GM19238 (cell line): Measurements from ENCODE around the gene PGBD5.

ENCODE experiments used
- DNase-seq: peaks from one replicate; pipeline ENCODE4 v3.0.0; 2011; ENCODE audit warnings: low spot score; ENCODE audit not compliant: insufficient read length

PGBD5 gene

DNA sequence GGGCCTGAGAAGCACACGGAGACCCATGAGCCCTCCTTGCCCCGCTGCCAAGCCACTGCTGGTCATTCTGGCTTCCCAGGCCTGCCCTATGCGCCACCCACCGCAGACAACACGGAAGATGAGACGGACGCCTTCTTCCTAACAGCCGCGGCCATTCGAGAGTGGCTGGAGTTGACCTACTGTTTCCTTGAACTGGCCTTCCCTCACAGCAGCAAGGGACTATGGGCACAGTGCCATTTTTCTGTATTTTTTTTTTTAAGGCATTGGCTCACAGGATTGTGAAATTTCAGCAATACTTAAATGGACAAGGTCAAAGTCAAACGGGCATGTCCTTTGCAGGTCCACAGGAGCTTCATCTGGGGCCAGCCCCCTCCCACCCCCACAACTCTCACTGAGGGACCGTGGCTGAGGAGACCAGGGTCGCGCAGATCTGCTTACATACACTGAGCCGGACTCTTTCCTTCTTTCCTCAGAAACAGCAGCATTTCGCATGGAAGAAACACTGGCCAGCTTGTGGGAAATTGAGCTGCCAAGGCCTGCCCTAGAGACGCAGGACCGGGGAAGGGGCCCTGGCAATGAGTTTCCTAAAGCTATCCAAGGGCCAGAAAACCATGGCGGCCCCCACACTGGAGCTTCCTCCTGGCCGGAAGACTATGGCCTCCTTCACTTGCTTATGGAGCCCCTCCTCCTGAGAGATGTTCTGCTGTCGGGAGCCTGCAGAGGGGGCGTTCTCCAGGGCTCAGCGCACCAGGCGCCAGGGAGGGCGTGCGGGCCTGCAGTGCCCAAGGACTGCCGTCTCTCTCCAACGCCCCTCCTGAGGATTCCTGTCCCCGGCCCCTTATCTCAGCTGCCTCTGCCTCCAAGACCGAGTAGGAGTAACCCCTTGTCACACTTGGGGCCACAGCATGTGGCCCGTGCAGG lies 98.9 kb downstream of the PGBD5 start:
- DNase-seq, result no peak

DNA sequence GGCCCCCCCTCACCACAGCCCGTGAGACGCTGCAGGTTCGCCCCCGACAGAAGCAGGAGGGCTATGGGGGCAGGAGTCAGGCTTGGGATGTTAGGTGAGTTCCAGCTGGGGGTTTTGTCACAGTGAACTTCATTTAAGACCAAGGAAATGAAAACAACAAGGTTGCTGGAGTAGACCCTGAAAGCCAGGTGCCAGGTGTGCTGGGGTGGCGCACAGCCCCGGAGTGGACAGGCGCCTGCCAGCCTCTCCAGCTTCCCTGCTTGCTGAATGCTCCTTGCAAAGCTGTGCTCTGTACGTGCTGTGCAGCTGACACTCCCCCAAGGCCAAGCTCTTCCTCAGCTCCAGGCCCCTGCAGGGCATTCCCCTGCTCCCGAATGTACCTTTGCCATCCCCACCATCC lies 102.4 kb downstream of the PGBD5 start:
- no peak for DNase-seq

DNA sequence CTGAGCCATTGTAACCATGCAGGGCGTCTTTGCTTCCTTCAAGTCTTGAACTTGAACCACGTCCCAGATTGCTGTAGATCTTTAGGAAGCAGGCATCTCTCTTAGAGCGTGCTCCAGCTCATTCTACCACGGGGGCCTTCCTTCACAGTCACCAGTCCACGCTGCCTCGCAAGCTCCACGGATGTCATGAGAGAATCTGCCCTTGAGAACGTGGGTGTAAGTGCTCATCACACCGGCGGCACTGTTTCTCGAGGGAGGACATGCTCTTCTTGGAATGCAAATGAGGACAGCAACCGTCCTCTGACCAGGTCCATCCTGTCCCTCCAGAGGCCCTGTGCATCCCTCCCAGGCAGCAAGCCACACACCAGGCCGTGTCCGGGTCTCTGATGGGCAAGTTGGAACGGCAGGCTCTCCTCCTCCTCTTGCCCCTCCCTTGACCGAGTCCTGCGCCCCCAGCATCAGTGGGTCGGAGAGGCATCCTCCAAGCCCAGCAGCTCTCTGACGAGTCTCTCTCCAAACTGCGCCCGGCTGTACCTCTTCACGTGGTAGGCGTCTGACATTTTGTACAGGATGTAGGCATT lies 103.1 kb downstream of the PGBD5 start:
- no peak for DNase-seq

DNA sequence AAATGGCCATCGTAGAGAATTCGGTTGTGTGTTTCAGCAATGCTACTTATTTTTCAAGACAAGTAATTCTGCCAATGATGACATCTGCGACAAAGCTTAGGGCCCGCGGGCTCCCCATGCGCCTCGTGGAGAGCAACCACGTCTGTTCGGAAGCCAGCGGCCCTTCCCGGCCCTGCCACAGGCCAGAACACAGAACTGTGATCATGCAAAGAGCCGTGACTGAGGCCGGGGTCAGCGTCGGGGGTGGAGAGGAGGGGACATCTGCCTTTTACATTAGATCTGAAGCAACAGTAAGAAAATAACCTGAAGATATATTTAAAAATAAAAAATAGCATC lies 103.7 kb downstream of the PGBD5 start:
- DNase-seq, result no peak

DNA sequence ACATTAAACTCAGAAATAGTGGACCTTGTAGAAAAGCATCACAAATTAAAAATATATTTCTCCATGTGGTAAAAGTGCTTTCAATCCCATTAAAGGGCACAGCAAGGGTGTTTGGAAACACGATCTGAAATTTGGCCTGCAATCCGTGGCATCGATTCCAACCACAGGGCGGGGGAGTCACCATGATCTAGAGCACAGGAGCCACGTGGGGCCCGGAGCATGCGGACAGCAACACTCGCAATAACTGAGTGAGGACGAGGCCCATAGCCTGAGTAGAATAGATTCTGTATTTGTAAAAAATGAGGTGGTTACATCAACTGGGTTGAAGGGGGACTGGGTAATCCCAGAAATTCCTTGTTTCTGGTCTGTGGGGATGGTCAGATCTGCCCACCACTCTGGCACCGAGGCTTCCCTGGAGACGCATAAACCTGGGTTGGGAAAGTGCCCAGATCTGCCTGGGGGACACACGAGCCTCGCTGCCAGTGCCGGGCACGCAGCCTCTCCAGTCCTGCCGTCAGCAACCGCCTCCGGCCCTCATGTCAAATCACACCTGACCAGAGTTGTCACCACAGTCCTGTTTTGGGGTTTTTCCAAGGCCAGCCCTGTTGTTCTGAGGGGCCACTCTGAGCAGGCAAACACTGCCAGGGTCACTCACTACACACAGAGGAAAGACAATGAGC lies 104.3 kb downstream of the PGBD5 start:
- DNase-seq, result no peak

DNA sequence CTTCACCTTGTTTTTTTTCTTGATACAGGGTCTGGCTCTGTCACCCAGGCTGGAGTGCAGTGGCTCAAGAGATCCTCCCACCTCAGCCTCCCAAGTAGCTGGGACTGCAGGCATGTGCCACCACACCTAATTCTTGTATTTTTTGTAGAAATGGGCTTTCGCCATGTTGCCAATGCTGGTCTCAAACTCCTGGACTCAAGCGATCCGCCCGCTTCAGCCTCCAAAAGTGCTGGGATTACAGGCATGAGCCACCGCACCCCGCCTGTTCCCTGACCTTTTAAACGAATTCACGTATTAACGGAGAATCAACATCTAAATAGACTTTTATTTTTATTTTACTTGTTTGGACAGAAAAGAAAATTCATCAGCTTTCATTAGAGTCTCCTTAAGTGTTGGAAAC lies 104.8 kb downstream of the PGBD5 start:
- DNase-seq, result no peak

DNA sequence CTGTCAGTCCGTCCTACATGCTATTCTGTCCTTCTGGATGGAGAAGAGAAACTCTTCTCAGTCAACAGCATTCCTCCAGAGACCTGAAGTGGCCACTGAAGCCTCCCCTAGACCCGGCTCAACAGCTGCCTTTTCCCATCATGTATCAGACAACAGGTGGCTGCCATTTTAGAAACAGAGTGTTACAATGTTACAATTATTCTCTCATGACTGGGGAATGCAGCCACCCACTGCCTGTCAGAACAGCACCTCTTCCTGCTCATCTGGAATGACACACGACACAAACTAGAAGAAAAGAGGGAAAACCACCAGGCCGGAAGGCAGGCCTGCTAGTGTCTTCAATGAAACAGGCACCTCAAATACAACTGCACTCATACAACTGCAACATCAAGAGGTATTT lies 105.3 kb downstream of the PGBD5 start:
- DNase-seq, result no peak

DNA sequence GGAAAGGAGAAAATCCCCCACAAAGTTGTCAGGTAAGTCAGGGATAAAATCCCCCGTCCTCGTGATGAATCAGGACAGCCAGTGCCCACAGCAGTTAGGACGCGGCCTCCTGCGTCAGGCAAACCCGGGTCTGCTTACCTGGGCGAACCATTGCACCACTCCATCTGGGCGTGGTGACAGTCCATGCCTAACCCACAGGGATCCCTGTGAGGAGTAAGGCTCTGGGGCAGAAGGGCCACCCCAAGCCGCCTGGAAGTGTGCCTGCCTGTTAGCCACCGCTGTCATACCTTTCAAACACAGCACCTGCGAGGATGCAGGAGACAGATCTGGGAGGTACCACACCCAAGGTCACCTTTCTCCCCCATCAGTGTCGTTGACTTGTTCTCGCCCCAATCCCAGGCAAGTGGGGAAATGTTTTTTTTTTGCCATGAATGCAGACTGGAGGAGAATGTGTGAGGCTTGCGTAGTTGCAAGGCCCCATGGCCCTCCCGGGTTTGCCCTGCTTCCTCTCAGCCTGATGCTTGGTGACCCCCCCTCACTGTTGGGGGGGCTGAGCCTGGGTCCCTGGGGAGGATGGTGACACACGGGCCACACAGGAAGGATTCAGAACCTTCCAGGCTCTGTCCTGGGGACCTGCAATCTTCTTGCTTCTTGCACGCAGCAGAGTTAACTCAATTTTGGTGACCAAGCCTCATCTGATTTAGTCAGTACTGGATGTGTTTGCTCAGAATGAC lies 107.0 kb downstream of the PGBD5 start:
- DNase-seq, result no peak

DNA sequence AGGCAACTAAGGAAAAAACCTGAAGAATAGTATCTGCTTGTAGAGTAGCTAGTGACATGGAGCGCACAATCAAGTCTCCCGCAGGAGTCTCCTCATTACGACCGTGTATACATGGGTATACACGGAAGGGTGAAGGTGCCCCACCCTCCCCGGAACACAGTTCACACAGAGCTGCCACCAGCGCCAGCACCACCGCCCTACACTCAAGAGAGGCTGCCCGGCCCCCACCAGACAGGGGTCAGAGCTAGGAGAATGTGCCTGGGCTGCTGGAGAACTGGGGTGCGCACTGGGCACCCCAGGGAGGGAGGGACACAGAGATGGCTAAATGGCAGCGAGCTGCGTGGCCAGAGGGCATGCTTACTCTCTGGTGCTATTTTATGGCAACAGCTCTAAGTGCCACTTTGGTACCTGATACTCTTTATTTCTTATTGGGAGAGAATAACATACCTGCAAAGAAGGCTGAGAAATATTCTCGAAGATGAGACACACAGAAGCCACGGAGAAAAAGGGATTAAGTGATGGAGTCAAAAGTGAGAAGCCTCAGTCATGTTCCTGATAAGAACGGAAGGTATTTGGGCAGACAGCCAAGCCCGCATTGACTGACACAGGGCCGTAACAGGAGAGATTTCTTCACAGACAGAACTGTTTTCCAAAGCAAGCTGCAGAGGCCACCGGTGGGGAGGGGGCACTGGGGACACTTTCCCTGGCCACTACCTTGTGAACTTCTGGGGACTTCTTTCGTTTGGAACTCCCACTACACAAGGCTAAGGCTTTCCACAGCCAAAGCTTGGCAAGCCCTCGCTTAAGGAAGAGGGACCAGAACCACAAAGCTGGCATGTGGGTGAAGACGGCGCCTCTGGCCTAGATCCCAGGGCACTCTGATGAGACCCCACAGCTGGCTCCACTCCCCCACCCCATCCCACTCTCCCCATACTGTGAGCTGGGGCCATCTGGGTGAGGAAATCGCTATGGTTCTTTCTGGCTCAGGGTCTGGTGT lies 108.0 kb downstream of the PGBD5 start:
- DNase-seq, result no peak

DNA sequence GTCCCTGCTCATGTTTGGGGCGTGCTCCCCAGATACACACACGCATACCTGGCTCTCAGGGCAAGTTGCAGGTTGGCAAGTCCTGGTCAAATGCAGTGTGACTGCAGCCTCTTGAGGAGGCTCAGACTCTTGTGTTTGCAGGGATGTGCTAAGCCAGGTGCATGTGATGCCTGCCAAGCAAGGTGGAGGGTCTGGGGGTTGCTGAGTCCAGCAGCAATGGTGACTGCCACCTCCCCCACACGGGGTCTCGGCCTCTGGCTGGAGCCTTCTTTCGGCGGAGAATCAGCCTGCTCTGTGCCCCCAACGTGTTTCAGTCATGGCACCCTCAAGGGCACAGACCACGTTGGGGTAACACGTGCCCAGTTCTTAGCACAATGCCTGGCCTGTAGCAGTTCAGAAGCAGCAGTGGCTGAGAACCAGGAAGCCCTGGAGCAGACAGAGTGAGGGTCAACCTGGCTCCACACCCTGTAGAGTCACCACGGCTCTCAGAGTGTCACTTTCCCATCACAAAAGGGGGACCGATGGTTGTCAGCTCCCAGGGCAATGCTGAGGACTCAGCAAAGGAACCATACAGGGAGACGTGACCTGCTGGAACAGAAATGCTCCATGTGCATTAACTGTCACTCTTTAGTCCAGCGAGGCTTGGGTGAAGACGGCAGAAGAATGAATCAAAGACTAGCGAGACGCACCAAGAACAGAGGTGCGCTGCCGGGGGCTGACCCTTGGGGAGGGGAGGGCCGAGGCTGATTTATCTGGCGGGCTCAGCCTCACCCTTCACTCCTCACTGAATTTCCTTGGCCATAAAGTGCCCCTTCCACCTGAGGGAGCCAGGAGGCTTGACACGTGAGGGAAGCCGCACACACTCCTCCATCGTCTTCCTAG lies 109.0 kb downstream of the PGBD5 start:
- DNase-seq, result no peak

DNA sequence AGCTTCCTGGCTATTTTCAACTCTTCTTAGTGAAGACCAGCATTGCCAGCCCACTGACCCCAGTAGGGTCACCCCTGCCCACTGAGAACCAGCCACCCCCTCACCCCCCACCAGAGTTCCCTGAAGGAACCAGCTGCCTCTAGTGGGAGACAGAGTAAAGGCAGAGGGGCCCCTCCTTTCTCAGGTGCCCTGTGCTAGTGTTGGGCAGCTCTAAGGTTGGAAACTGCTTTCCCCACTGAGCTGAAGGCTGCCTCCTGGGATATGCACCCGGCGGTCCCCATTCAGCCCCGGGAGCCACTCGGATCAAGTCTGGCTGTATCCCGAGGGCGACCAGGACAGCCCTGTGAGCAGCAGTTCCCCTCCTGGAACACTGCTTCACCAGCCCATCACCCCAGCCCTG lies 111.0 kb downstream of the PGBD5 start:
- no peak for DNase-seq

DNA sequence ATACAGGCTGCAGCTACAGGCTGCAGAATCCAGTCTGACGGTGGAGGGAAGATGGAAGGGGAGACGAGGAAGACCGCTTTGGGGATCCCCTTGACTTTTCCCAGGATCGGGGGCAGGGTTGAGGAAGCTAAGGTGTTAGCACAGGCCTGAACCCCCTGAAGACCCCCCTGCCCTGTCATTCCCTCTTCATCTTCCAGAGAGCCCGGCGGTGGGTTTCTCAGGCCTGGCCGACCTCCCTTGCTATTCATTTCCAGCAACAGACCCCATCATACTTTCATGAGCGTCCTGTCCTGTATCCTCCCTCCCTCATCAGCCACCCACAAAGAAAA lies 112.0 kb downstream of the PGBD5 start:
- DNase-seq, result no peak

DNA sequence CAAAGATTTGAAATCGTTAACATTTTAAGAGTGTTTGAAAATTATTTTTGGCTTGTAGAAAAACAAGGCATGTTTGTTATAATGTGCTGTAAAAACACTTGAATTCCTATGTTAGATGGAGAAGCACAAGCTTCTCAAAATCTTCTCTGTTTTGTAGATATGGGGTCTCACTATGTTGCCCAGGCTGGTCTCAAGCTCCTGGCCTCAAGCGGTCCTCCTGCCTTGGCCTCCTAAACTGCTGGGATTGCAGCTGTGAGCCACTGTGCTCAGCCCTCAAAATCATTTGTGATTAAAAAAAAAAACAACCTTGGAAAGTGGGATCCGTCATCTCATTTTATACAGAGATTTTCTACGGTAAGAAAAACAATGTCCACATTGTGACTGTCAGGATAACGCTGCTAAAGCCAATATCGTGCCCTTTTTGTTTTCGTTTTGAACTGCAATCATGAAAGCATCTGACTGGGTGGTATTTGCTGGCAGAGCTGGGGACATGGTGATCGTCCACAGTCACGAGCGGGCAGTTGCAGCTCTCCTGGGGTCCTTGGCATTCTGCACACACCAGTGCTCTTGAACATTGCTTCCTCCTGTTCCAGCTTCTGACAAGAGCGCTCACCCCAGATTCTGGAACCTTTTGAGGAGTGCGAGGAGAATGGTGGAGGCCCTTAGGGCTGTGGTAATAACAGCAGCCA lies 112.5 kb downstream of the PGBD5 start:
- DNase-seq, result no peak

DNA sequence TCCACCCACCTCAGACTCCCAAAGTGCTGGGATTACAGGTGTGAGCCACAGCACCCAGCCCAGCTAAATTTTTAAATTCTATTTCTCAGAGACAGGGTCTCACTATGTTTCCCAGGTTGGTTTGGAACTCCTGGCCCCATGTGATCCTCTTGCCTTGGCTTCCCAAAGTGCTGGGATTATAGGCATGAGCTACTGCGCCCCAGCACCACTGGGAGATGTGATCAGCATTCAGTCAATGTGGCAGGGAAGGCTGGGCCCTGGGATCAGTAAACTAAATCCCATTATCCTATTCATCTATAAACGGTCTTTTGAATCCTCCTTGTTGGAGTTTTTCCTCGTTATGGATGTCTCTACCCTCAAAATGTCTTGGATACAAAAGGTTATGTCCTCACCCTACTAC lies 113.5 kb downstream of the PGBD5 start:
- no peak for DNase-seq

DNA sequence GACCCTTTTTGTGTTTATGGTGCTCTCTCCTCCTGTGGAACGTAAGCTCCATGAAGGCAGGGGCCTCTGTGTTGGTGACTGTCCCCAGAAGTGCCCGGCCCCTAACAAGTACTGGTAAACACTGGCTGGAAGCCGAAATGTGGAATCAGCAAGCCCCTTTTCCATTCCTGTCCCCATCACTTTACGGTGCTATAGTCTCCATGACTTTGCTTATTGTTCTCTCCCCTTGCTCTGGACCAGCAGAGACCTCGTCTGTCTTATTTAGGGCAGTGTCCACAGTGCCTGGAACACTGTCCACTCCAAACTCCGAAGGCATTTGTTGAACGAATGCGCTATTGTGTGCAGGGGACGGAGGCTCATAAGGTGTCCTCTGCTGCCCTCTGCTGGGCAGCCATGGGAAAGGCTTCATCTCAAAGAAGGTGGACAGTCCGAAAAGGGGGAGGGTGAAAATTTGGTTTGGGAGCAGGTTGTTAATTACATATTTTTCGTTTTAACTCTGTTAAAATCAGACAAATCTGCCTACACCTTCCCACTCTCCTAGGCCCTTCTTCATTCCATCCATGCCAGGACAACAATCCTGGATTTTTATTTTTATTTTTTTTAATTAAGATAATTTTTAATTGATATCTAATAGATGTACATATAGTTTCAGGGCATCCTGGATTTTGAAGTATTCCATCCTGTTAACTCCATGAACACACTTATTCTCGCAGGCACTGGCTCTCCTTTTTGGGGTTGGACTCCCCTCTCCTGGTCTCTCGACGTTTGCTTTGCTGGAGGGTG lies 115.6 kb downstream of the PGBD5 start:
- peak; percentile 69 for DNase-seq

DNA sequence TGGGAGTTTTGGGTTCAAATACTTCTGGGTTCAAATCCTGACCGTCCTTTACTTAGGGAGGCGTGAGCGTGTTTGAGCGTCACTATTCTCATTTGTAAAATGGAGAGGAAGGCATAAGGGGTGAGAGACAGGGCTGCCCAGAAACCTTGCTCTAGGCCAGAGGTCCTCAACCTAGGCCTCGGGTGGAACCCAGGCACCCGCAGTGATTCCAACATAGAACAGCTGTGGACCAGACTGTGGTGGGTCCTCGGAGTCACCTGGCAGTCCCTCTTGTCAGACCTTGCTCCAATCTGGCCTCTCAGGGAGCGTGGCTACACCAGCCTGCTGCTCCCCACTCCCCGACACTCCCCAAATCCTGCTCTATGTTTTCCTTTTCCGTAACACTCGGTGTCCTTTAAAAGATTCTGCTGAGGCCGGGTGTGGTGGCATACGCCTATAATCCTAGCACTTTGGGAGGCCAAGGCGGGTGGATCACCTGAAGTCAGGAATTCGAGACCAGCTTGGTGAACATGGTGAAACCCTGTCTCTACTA lies 116.4 kb downstream of the PGBD5 start:
- DNase-seq, result no peak

DNA sequence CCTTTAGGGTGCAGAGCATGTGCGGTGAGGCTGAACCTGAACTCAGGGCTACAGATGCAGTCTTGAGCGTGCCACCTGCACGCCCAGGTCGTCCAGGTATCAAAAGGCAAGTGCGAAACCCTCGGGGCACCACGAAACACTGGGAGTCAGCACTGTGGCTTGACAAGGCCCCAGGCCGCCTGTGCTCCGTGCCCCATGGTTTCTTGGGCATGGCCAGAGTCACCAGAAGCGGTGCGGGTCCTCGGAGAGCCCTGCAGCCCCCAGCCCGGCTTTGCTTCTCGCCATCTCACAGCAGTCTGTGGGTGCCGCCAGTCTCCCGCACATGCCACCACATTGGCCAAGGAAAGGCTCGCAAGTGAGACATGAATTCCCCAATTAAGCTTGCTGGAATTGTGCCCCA lies 117.3 kb downstream of the PGBD5 start:
- DNase-seq, result no peak

DNA sequence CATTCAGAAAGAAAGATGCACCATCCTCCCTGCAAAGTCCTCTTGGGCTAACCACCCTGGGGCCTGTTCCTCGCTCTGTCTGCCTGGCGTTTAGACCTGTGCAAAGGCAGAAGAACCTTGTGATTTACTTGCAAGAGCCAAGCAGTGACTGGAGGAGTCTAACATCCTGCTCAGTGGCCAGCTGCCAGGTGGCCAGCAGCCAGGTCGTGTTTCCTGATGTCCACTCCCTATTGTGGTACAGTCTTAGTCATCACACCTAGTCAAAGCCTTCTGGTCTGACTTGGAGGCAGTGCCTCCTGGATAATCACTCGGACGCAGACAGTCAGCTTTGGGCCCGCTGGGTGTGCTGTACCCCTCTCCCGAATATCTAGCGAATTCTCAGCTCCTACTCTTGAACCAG lies 118.1 kb downstream of the PGBD5 start:
- DNase-seq, result no peak
